HEK293 (cell line): ENCODE data around the gene BSDC1.

Source experiments
- GLIS2 ChIP-seq: fragments of 450-650 bp; formaldehyde crosslinking; IDR thresholded peaks from 2 replicates; pipeline ENCODE4 v1.5.1; 2016; ENCODE audit warnings: missing biosample characterization, missing genetic modification characterization
- SALL2 ChIP-seq: fragments of 450-650 bp; formaldehyde crosslinking; IDR thresholded peaks from 2 replicates; pipeline ENCODE4 v1.5.0; 2017; ENCODE audit warnings: missing biosample characterization, mild to moderate bottlenecking, missing genetic modification characterization, borderline replicate concordance
- SP2 ChIP-seq: fragments of 450-650 bp; formaldehyde crosslinking; IDR thresholded peaks from 2 replicates; pipeline ENCODE4 v1.5.1; 2016; ENCODE audit warnings: missing biosample characterization, missing genetic modification characterization
- SP3 ChIP-seq: fragments of 450-650 bp; formaldehyde crosslinking; IDR thresholded peaks from 2 replicates; pipeline ENCODE4 v1.5.1; 2016; ENCODE audit warnings: missing biosample characterization, missing genetic modification characterization
- ZBTB1 ChIP-seq: fragments of 450-650 bp; formaldehyde crosslinking; IDR thresholded peaks from 2 replicates; pipeline ENCODE4 v1.5.1; 2016; ENCODE audit warnings: missing biosample characterization, missing genetic modification characterization
- ZBTB17 ChIP-seq: fragments of 450-650 bp; formaldehyde crosslinking; IDR thresholded peaks from 2 replicates; pipeline ENCODE4 v1.5.1; 2016; ENCODE audit warnings: missing biosample characterization, missing genetic modification characterization
- ZBTB21 ChIP-seq: fragments of 450-650 bp; formaldehyde crosslinking; IDR thresholded peaks from 2 replicates; pipeline ENCODE4 v1.5.1; 2017; ENCODE audit warnings: missing biosample characterization, missing genetic modification characterization
- ZBTB48 ChIP-seq: fragments of 450-650 bp; formaldehyde crosslinking; IDR thresholded peaks from 2 replicates; pipeline ENCODE4 v1.5.1; 2016; ENCODE audit warnings: missing biosample characterization, missing genetic modification characterization
- ZNF121 ChIP-seq: fragments of 450-650 bp; formaldehyde crosslinking; IDR thresholded peaks from 2 replicates; pipeline ENCODE4 v1.5.1; 2016; ENCODE audit warnings: missing biosample characterization, missing genetic modification characterization
- ZNF132 ChIP-seq: fragments of 450-650 bp; formaldehyde crosslinking; IDR thresholded peaks from 2 replicates; pipeline ENCODE4 v1.5.1; 2017; ENCODE audit warnings: missing biosample characterization, missing genetic modification characterization, borderline replicate concordance
- ZNF155 ChIP-seq: fragments of 450-650 bp; formaldehyde crosslinking; IDR thresholded peaks from 2 replicates; pipeline ENCODE4 v1.5.1; 2016; ENCODE audit warnings: missing biosample characterization, missing genetic modification characterization
- ZNF174 ChIP-seq: fragments of 450-650 bp; formaldehyde crosslinking; IDR thresholded peaks from 2 replicates; pipeline ENCODE4 v1.5.0; 2017; ENCODE audit warnings: missing biosample characterization, mild to moderate bottlenecking, missing genetic modification characterization
- ZNF202 ChIP-seq: fragments of 450-650 bp; formaldehyde crosslinking; IDR thresholded peaks from 2 replicates; pipeline ENCODE4 v1.5.1; 2016; ENCODE audit warnings: missing biosample characterization, missing genetic modification characterization, borderline replicate concordance
- ZNF223 ChIP-seq: fragments of 450-650 bp; formaldehyde crosslinking; IDR thresholded peaks from 2 replicates; pipeline ENCODE4 v1.5.1; 2016; ENCODE audit warnings: missing biosample characterization, missing genetic modification characterization
- ZNF48 ChIP-seq: fragments of 450-650 bp; formaldehyde crosslinking; IDR thresholded peaks from 2 replicates; pipeline ENCODE4 v1.5.1; 2016; ENCODE audit warnings: missing biosample characterization, missing genetic modification characterization
- ZNF558 ChIP-seq: fragments of 450-650 bp; formaldehyde crosslinking; IDR thresholded peaks from 2 replicates; pipeline ENCODE4 v1.5.1; 2016; ENCODE audit warnings: missing biosample characterization, missing genetic modification characterization
- ZNF624 ChIP-seq: fragments of 450-650 bp; formaldehyde crosslinking; IDR thresholded peaks from 2 replicates; pipeline ENCODE4 v1.5.1; 2017; ENCODE audit warnings: missing biosample characterization, missing genetic modification characterization
- ZNF629 ChIP-seq: fragments of 450-650 bp; formaldehyde crosslinking; IDR thresholded peaks from 2 replicates; pipeline ENCODE4 v1.5.1; 2017; ENCODE audit warnings: missing biosample characterization, missing genetic modification characterization
- ZNF660 ChIP-seq: fragments of 450-650 bp; IDR thresholded peaks from 2 replicates; pipeline ENCODE4 v1.5.1; 2018; ENCODE audit warnings: missing biosample characterization, mild to moderate bottlenecking, missing genetic modification characterization
- ZNF747 ChIP-seq: fragments of 450-650 bp; formaldehyde crosslinking; IDR thresholded peaks from 2 replicates; pipeline ENCODE4 v1.5.1; 2016; ENCODE audit warnings: missing biosample characterization, missing genetic modification characterization
- ZNF768 ChIP-seq: fragments of 450-650 bp; formaldehyde crosslinking; IDR thresholded peaks from 2 replicates; pipeline ENCODE4 v1.5.1; 2018; ENCODE audit warnings: missing biosample characterization, mild to moderate bottlenecking, missing genetic modification characterization
- ZNF777 ChIP-seq: fragments of 450-650 bp; formaldehyde crosslinking; IDR thresholded peaks from 2 replicates; pipeline ENCODE4 v1.5.1; 2017; ENCODE audit warnings: missing biosample characterization, missing genetic modification characterization, borderline replicate concordance
- TF ChIP-seq, protein P1 (sequence below): fragments of 450-650 bp; formaldehyde crosslinking; IDR thresholded peaks from 2 replicates; pipeline ENCODE4 v1.5.1; 2016; ENCODE audit warnings: missing biosample characterization, missing genetic modification characterization
- TF ChIP-seq, protein P2 (sequence below): fragments of 450-650 bp; formaldehyde crosslinking; IDR thresholded peaks from 2 replicates; pipeline ENCODE4 v1.5.1; 2016; ENCODE audit warnings: missing biosample characterization, missing genetic modification characterization
- TF ChIP-seq, protein P3 (sequence below): fragments of 450-650 bp; formaldehyde crosslinking; IDR thresholded peaks from 2 replicates; pipeline ENCODE4 v1.5.1; 2016; ENCODE audit warnings: missing biosample characterization, missing genetic modification characterization, borderline replicate concordance
- TF ChIP-seq, protein P4 (sequence below): fragments of 450-650 bp; formaldehyde crosslinking; IDR thresholded peaks from 2 replicates; pipeline ENCODE4 v1.5.1; 2016; ENCODE audit warnings: missing biosample characterization, missing genetic modification characterization
- TF ChIP-seq, protein P5 (sequence below): fragments of 450-650 bp; formaldehyde crosslinking; IDR thresholded peaks from 2 replicates; pipeline ENCODE4 v1.5.1; 2016; ENCODE audit warnings: missing biosample characterization, missing genetic modification characterization
- TF ChIP-seq, protein P6 (sequence below): fragments of 450-650 bp; formaldehyde crosslinking; IDR thresholded peaks from 2 replicates; pipeline ENCODE4 v1.5.1; 2016; ENCODE audit warnings: missing biosample characterization, missing genetic modification characterization, low read depth

BSDC1 gene

DNA sequence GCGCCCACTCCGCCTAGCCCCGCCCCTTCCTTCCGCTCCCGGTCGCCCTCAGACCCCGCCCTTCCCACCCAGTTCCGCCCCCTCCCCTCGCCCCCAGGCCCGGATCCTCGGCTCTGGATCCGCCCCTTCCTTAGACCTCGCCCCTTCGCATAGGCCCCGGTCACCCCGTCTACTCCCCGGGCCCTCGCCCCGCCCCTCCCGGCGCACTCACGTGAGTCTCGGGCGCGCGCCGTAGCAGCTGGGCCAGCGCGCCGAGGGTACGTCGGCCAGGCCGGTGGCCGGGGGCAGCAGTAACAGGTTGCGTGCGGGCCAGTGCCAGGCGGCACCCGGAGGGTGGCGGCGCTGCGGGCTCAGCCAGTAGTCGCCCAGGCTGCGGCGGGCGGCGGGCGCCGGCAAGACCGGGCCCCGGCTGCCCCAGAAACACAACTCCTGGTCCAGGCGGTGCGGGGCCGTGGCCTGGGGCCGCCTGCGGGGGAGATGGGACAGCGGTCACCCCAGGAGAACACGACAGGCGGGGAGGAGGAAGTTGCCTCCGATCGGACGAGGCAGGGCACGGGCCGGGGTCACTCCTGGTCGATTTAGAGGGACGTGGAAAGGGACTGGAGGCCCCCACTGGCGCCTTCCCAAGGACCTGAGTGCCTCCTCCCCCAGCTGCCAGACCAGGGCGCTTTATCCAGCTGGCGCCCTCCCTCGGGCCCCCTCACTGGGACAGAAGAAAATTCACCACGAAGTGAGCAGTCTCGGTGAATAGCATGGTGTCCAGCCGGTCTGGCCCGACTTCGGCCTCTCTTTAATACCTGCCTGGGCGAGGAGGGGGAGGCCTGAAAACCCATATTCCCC, 42.6 kb downstream of the BSDC1 start (continued):
- TF ChIP-seq, protein P1, sequence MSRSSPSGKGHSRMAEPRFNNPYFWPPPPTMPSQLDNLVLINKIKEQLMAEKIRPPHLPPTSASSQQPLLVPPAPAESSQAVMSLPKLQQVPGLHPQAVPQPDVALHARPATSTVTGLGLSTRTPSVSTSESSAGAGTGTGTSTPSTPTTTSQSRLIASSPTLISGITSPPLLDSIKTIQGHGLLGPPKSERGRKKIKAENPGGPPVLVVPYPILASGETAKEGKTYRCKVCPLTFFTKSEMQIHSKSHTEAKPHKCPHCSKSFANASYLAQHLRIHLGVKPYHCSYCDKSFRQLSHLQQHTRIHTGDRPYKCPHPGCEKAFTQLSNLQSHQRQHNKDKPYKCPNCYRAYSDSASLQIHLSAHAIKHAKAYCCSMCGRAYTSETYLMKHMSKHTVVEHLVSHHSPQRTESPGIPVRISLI (tag by site-specific recombination): no peak
- TF ChIP-seq ZNF624 (no peak), ZNF660 (tag by site-specific recombination) (peak; percentile 75), ZNF747 (tag by site-specific recombination) (no peak), ZNF777 (tag by site-specific recombination) (no peak), ZBTB17 (tag by site-specific recombination) (no peak), SP2 (tag by site-specific recombination) (peak; percentile 89), ZNF223 (tag by site-specific recombination) (no peak), SP3 (tag by site-specific recombination) (peak; percentile 32), ZNF202 (no peak), ZNF48 (no peak), ZNF155 (tag by site-specific recombination) (no peak), ZNF121 (tag by site-specific recombination) (no peak), ZNF768 (tag by site-specific recombination) (no peak), ZNF629 (tag by site-specific recombination) (no peak), ZNF174 (tag by site-specific recombination) (no peak), ZBTB48 (tag by site-specific recombination) (0 out of 2 replicates have a peak, but pooled peaks have one; percentile 25), ZNF558 (tag by site-specific recombination) (no peak), ZBTB21 (no peak), ZNF132 (tag by site-specific recombination) (no peak), ZBTB1 (tag by site-specific recombination) (no peak), GLIS2 (peak; percentile 92), SALL2 (no peak)
- TF ChIP-seq, protein P2, sequence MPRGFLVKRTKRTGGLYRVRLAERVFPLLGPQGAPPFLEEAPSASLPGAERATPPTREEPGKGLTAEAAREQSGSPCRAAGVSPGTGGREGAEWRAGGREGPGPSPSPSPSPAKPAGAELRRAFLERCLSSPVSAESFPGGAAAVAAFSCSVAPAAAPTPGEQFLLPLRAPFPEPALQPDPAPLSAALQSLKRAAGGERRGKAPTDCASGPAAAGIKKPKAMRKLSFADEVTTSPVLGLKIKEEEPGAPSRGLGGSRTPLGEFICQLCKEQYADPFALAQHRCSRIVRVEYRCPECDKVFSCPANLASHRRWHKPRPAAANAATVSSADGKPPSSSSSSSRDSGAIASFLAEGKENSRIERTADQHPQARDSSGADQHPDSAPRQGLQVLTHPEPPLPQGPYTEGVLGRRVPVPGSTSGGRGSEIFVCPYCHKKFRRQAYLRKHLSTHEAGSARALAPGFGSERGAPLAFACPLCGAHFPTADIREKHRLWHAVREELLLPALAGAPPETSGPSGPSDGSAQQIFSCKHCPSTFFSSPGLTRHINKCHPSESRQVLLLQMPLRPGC (tag by site-specific recombination): no peak
- TF ChIP-seq, protein P3, sequence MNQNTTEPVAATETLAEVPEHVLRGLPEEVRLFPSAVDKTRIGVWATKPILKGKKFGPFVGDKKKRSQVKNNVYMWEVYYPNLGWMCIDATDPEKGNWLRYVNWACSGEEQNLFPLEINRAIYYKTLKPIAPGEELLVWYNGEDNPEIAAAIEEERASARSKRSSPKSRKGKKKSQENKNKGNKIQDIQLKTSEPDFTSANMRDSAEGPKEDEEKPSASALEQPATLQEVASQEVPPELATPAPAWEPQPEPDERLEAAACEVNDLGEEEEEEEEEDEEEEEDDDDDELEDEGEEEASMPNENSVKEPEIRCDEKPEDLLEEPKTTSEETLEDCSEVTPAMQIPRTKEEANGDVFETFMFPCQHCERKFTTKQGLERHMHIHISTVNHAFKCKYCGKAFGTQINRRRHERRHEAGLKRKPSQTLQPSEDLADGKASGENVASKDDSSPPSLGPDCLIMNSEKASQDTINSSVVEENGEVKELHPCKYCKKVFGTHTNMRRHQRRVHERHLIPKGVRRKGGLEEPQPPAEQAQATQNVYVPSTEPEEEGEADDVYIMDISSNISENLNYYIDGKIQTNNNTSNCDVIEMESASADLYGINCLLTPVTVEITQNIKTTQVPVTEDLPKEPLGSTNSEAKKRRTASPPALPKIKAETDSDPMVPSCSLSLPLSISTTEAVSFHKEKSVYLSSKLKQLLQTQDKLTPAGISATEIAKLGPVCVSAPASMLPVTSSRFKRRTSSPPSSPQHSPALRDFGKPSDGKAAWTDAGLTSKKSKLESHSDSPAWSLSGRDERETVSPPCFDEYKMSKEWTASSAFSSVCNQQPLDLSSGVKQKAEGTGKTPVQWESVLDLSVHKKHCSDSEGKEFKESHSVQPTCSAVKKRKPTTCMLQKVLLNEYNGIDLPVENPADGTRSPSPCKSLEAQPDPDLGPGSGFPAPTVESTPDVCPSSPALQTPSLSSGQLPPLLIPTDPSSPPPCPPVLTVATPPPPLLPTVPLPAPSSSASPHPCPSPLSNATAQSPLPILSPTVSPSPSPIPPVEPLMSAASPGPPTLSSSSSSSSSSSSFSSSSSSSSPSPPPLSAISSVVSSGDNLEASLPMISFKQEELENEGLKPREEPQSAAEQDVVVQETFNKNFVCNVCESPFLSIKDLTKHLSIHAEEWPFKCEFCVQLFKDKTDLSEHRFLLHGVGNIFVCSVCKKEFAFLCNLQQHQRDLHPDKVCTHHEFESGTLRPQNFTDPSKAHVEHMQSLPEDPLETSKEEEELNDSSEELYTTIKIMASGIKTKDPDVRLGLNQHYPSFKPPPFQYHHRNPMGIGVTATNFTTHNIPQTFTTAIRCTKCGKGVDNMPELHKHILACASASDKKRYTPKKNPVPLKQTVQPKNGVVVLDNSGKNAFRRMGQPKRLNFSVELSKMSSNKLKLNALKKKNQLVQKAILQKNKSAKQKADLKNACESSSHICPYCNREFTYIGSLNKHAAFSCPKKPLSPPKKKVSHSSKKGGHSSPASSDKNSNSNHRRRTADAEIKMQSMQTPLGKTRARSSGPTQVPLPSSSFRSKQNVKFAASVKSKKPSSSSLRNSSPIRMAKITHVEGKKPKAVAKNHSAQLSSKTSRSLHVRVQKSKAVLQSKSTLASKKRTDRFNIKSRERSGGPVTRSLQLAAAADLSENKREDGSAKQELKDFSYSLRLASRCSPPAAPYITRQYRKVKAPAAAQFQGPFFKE: no peak
- TF ChIP-seq, protein P4, sequence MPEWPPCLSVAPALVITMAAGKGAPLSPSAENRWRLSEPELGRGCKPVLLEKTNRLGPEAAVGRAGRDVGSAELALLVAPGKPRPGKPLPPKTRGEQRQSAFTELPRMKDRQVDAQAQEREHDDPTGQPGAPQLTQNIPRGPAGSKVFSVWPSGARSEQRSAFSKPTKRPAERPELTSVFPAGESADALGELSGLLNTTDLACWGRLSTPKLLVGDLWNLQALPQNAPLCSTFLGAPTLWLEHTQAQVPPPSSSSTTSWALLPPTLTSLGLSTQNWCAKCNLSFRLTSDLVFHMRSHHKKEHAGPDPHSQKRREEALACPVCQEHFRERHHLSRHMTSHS (tag by site-specific recombination): no peak
- TF ChIP-seq, protein P5, sequence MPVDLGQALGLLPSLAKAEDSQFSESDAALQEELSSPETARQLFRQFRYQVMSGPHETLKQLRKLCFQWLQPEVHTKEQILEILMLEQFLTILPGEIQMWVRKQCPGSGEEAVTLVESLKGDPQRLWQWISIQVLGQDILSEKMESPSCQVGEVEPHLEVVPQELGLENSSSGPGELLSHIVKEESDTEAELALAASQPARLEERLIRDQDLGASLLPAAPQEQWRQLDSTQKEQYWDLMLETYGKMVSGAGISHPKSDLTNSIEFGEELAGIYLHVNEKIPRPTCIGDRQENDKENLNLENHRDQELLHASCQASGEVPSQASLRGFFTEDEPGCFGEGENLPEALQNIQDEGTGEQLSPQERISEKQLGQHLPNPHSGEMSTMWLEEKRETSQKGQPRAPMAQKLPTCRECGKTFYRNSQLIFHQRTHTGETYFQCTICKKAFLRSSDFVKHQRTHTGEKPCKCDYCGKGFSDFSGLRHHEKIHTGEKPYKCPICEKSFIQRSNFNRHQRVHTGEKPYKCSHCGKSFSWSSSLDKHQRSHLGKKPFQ (tag by site-specific recombination): no peak
- TF ChIP-seq, protein P6, sequence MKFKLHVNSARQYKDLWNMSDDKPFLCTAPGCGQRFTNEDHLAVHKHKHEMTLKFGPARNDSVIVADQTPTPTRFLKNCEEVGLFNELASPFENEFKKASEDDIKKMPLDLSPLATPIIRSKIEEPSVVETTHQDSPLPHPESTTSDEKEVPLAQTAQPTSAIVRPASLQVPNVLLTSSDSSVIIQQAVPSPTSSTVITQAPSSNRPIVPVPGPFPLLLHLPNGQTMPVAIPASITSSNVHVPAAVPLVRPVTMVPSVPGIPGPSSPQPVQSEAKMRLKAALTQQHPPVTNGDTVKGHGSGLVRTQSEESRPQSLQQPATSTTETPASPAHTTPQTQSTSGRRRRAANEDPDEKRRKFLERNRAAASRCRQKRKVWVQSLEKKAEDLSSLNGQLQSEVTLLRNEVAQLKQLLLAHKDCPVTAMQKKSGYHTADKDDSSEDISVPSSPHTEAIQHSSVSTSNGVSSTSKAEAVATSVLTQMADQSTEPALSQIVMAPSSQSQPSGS (tag by site-specific recombination): no peak
